CD4-positive, alpha-beta T cell treated with Interleukin-12 subunit alpha and Interleukin-12 subunit beta, for 1 hour (primary cell): ENCODE data around the gene FOSL2.

Source experiments
- DNase-seq: peaks from one replicate; pipeline ENCODE4 v3.0.0-alpha.2; 2020

The FOSL2 gene

DNA sequence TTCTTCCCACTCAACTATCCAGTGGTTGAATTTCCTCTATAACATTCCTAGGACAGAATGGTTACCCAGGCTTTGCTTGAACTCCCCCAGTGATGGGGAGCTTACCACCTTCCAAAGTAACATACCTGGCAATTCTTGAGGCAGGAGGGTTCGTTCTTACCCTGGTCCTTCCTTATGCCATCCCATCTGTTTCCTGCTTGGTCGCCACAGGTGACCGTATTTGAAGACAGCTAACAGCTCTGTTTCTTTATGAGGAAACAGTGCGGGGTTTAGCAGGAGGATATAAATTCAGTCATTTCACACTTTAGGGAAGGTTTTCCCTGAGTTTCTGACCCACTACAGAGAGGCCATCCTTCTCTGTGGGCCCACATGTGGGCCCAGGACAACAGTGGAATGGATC is 42.6 kb downstream of the FOSL2 start:
- DNase-seq: no peak

DNA sequence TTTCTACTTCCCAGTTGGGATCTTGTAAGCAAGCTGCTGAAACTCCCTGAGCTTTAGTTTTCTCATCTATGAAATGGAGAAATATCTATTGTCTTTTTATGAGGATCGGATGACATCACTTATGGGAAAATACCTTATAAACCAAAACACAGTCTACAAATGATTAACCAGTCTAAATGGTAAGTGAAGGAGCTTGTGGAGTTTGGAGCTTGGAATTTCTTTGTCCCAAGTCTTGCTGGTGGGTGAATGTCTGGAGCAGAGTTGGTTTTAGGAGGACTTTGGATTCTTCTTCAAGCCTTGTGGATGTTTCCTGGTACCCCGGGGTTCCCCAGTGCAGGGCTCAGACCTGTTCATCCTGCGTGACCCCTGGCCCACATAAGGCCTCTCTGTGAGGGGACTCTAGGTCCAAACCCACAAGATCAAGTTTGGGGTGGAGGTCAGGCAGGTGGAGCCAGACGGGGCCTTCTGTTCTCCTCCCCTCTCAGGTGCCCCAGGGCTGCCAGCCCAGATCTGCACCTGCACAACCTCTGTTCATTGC is 43.2 kb downstream of the FOSL2 start:
- no peak for DNase-seq

DNA sequence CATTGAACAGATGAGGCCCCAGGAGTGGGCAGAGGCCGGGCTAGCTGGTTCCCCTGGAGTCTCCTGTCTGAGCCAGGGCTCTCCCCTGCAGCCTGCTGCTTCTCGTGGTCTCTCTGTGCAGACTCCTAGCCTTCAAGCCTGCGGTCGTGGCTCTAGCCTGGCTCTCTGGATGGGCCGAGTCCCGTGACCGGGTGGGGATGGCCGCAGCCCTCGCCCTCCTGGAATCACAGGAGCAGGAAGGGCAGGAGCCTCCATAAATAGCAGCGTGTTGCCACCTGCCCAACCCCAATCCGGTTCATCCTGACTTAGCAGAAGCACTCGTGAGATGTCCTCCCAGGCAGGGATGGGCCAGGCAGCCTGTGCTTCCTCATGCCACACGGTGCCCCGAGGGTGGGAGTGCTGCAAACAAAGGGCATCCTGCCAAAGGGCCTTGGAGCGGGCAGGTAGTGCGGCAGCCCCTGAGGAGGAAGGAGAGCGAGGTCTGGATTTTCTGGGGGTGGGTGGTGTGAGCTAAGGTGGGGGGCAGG is 43.9 kb downstream of the FOSL2 start:
- DNase-seq: no peak

DNA sequence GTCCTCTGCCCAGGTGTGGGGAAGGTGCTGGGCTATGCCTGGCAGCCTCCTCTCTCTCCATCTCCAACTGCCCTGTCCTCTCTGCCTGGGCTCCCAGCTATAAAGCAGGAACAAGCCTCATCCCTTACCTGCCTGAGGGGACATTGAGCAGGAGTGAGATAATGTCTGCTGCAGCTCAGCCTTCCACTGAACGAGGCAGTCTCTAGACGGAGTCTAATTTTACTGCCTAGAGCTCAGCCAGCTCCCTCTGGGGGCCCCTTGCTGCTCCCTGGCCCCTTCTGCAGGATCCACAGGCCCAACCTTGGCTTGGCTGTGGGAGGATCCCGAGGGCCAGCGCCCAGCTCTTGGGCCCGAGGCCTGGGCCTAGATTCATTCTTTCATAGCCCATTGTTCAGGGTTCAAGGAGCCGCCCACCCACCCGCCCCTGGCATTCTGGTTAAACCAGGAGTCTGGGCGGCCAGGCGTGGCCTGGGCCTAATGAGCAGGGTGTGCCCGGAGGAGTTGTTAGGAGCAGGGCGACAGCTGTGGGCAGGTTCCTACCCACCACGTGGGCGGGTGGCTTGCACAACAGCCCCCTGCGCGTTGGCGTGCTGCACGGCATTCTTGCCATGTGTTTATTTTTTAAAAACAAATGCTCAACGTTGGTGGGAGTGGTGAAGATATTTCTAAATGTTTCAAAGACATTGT is 44.6 kb downstream of the FOSL2 start:
- no peak for DNase-seq

DNA sequence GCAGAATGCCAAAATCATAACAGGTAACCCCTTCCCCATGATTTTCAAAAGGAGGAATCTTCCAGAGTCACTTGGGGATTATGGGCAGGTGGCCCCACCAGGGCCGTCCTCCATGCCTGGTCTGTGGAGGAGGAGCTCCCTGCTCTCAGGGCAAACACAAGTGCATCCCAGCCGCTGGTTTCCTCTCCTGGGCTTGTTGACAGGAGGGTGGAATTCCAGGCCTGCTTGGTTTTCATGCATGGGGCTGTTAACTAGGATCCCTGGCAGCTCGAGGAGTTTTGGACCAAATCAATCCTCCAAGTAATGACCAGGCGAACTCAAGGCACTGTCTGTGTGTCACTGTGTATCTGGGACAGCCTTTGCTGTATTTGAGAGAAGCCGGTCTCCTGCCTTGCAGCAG is 45.3 kb downstream of the FOSL2 start:
- no peak for DNase-seq

DNA sequence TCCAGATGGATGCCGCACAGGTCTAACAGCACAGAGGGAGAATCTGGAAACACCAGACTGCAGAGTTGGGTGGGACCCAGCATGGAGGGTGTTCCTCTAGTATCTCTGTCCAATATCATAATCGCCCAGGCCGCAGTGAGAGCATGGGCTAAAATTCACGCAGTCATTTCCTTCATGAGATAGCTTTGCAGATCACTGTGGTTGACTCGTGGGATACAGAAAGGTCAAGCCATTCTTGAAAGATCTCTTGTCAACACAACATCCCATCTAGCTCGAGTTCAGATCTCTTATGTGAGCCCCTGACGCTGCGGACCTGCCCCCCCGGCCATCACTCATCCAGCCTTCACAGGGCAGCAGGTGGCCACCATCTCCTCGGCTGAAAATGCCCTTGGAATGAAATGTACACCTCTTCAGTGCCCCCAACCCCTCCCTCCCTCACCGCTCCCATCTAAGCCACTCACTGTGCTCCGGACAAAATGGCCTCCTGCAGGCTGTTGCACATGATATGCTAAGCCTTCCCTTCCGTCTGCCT is 45.9 kb downstream of the FOSL2 start:
- DNase-seq: no peak

DNA sequence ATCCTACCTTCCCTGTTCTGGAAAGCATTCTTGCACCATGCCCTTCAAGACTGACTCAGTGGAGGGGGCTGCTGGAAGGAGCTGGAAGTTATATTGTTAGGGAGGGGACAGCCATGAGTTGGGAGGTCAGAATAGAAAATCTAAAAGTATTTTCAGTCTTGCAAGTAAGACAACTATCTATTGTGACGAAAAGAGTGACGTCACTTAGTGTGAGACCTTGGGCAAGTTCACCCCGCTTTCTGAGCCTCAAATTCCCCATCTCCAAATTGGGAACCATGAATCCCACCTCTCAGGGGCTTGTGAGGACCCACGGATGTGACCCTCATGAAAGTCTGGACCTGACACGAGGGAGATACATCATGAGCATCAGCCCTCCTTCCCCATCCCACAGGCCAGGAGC is 46.5 kb downstream of the FOSL2 start:
- DNase-seq: no peak

DNA sequence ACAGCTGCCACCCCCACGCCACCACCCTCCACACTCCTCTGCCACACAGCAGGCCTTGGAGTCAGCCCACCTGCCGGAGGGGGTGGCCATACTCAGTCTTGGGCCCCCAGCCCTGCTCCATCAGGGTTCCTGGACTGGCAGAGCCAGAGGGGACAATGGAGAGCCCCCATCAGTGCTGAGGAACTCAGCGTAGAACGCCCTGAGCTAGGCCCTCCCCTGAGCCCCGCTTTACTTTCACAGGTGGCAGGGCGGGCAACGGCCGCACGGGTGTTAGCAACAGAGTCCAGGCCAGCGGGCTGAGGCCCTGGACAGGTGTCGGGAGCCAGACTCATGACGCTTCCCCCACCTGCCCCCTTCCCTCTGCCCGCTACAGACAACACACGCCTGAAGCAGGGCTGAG is 47.1 kb downstream of the FOSL2 start:
- DNase-seq: no peak

DNA sequence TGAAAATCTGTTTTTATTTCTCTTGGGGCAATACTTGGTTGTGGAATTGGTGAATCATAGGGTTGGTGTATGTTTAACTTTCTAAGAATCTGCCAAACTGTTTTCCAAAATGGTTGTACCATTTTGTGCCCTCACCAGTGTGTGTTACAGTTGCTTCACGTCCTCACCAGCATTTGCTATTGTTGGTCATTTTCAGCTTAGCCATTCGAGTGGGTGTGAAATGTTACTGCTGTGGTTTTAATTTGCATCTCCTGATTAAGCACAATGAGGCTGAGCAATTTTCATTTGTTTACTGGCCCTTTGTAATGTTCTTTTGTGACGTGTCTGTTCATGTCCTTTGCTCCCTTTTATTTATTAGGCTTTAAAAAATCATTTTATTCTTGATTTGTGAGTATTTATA is 49.7 kb downstream of the FOSL2 start:
- DNase-seq: no peak

DNA sequence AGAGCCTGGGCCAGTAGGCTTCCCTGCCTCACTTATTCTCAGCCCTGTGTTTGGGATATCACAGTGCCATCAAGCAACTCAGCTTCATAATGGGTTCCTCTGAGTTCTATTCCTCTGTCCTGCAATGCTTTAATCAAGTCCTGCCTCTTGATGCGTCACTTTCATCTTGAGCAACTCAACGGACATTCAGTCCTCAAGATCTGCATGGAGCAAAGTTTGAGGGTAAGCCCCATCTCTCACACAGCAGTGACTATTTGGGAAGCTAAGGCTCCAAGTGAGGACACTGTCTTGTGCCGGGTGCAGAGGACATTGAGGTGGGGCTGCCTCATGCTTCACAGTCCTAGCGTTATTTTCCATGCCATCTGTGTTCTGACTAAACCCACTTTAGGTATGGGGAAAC is 52.3 kb downstream of the FOSL2 start:
- DNase-seq: no peak

DNA sequence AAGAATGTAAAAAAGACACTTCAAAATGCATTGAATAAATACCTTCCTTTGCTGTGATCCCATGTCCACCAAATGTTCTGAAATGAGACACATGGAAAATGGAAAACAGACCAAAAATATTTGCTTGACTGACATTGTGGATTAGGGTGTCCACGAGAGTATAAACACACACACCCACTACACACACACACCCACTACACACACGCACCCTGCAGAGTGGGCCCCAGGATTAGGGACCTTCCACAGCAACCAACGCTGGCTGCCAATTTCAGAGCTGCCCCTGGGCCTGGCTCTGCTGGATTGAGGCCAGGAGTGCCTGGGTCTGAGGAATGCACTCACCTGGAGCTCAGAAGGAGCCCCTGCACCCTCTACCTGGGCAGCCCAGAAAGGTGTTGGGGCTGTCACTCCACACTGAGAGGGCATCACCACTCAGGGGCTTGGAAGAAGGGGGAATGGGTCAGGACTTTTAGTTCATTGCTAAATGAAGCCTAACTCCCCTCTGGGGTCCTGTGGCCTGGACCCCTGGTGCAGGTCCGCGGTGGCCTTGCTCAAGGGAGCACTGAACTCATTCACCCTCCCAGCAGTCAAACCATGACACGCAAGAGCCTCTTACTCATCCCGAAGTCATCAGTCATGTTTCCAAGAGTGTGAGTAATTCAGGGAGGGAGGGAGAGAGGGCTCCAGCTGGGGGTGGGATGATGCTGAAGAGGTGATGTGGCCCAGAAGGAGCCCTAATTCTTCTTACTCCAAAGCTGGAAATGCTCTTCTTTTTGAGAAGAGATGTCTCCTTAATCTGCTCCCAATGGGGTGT is 53.0 kb downstream of the FOSL2 start:
- DNase-seq: no peak

DNA sequence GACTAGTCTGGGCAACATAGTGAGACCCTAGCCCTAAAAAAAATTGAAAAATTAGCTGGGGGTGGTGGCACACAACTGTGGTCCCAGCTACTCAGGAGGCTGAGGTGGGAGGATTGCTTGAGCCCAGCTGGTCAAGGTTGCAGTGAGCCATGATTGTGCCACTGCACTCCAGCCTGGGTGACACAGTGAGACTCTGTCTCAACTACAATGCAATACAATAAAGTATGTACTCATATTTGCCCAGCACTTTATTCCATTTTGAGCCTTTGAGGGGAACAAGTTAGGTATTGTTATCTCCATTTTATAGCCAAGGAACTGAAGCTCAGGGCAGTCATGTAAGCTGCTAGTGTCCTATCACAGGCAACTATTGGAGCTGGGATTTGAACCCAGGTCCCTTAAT is 53.9 kb downstream of the FOSL2 start:
- no peak for DNase-seq

DNA sequence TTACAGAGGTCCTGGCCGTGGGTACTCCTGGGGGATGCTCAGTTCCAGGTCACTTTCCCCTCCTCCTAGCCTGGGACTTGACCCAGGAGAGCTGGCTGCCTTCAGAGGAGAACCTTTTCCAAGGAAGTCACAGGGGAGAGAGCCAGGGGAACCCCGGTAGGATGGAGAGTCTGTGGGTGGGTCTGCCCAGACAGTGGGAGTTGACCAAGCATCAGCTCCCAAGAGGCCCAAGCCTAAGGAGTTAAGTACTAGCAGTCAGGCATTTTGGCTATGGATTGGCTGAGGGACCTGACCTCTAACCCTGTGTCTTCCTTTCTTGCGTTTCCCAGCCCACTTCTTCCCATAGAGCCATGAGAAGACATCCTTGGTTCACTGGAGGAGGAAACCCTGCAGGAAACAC is 54.4 kb downstream of the FOSL2 start:
- no peak for DNase-seq

DNA sequence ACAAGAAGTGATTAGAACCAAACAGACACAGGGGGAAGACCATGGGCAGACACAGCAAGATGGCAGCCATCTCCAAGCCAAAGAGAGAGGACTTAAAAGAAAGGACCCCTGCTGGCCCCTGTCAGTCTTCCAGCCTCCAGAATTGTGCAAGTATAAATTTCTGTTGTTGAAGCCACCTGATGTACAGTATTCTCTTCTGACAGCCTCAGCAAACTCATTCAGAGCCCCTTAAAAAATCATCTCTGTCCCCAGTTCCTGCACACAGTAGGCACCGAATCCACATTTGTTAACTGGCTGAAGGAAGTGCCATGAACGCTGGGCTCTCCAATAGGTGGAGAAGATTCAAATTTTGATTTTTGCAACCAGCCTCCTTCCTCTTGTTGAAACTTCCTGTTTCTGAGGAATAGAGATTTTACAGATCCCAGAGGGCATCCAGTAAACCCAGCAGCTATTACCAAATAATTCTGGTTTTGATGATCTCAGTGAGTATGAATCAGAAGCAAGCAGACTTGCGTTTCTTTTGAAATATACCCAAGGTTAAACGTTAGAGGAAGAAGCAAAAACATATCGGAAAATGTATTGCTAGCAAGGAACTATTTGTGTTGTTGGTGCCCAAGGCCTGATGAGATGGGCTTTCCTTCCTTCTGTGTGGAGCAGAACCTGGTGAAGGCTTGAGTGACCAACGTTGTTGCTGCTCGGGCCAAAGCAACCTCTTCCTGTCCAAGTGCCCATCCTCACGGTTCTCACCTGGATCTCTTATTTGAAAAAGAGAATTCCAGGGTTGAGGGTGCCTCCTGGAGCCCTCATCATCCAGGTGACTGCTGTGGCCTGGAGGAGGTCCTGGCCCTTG is 55.5 kb downstream of the FOSL2 start:
- no peak for DNase-seq

DNA sequence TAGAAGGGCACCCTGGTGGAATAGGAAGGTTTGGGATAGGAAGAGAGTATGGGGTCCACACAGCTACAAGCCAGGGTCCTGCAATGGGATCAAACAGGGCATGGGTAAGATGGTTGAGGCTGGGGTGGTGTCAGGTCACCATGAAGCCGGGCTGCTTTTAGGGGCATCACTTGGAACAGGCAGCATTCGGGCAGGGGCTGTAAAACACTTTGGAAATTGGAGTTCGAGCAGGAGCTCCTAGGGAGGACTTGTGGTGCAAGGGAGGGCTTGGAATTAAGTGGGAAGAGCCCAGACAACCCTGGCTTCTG is 56.1 kb downstream of the FOSL2 start:
- no peak for DNase-seq

DNA sequence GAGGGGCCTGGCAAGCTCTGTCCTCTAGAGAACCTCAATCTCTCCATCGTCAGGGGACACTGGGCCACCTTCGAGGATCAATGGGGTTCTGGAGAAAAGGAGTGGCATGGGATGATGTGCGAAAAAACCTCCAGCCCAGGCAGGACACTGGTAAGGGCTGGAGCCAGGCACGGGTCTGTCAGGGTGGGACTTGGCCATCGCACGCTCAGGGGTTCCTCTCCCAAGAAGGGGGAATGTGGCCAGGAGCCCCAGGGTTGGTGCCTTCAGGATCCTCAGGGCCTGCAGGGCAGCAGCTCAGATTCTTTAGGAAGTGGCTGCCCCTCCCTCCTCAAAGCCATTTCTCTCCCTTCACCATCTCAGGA is 56.4 kb downstream of the FOSL2 start:
- no peak for DNase-seq

DNA sequence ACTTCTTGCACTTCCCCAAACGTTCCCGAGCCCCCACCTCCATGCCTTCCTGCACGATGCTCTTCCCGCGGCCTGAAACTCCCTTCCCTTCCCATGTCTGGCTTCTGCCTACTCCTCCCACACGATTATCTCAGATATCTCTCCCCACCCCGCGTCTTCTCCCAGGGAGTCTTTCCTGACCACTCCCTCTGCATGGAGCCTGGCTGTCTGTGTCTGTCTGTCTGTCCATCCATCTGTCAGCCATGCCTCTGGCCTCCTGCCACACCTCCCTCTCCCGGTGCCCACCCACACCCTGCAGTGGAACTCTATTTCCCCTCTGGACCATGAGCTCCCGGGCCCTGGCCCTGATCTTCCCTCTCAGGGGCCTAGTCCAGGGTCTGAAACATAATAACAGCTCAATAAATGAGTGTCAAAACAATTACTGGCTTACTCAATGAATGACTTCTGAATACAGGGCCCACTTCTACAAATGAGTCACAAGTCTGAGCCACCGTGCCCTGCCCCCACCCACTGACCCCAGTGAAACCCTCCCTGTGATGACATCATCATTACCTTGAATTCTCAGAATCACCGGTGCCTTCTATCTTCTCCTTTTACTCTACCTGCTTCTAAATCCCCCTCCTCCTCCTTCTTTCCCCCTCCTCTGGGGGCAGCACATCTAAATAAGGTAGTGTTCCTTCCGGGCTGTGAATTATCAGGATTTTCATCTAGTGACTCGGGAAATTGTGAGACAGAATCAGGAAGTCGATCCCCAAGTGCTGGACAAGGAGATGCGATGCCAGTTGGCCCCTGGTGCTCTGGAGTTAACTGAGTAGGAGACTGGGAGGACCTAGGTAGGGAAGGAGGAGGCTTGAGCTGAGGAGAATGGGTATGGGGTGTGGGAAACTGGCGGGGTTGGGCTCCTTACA is 57.1 kb downstream of the FOSL2 start:
- peak; percentile 11 for DNase-seq

DNA sequence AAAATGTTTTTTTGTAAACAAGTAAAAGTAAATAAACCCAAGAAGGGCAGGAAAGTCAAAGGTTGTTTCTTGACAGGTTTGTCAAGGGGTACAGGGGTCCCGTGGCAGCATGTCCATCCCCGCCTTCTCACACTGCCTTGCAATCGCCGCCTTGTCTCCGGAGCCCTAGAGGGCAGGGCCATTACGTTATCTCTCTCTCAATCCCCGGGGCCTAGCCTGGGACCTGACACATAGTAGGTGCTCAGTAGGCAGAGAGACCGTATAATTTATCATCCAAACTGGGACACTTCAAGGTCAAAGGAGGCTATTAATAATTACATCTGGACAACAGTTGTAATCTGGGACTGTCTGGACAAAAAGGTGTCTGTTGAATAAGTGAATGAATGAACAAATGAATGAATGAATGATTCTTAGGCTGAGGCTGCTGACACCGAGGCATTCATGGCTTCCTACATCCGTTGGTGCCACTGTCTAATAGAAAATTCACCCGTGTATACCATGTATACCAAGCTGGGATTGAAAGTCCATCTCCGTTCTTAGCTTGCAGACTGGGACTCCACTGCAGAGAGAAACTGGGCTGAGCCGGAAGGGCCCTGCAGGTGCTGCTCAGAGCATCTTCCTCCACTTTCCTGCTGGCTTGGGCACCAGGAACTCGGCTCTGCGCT is 58.4 kb downstream of the FOSL2 start:
- no peak for DNase-seq

DNA sequence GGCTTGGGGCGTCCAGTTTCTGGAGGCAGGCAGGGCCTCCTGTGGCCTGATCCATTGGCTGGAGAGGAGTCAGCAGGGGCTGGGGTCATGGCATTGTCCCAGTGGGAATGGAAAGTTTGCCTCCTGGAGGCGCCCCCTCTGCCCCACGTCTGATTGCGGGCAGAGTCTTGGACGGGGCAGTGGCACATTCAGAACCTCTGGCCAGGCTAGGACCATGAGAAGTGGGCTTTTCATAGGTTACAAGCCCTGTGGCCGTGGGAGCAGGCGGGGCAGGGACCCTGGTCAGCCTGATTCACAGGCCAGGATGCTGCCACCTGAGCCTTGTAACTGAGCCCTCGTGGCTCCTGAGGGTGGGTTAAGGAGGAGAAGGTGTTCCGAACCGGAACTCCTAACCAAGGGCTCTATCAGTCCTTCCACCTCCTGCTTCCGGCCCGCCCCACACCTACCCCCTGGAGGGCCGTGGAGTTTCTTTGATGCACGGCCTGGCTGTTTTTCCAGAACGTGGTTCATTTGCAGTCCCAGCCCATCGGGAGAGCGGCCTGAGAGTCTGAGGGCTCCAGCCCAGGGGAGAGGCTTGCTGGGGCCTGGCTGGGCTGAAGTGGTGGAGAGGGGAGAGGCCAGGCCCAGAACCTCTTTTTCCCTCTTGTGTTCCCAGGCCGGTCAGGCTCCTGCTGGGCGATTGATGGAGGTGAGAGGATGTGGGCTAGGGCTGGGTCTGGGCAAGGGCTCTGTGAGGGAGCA is 59.3 kb downstream of the FOSL2 start:
- DNase-seq: no peak

DNA sequence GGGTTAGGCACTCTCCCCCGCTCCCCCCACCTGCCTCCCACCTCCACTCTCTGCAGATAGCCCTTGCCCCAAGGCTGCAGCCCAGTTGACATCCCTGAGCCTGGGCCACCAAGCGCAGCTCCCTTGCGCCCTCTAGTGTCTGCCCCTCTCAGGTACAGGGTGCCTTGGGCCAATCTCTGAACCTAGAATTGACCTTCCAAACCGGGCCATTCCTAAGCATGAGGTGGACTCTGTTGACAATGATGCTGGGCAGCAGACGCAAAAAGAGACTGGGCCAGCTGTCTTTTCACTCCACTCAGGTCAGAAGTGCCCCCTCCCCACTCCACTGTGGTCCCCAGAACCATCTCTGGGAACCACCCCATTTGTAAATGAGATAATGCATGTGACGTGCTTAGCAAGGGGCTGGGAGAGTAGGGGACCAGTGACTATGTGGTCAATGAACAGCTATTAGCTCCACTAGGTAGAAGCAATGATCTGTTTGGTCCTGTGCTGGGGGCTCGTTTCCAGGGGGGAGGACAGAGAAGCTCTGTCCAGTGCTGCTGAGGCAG is 60.0 kb downstream of the FOSL2 start:
- DNase-seq: peak; percentile 75

DNA sequence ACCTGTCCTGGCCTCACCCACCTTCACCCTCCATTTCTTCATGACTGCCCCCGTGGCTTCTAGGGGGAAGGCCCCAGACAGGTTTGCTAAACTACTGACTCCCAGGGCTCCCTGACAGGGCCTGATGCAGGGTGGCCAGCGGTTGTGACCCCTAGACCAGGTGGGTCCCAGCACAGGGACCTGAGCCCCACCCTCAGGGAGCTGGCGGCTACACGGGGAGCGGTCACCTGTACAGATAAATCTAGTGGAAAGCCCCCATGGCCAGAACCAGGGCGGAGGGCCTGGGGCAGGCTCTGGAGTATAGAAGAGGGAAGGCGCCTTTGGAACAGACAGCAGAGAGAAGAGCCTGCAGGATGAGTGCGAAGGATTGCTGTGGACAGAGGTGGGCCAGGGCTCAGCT is 60.7 kb downstream of the FOSL2 start:
- no peak for DNase-seq
